Skin epidermis (tissue), 12 donors: ENCODE data around the gene TMEM129.

Source experiments
- H3K27ac ChIP-seq, 21 experiments: fragments of 200-600 bp; sonication (generic) in 11 of 21; one replicate each; pipeline ENCODE4 v1.5.0; 2020; ENCODE audit warnings: mild to moderate bottlenecking in 3 of 21, inconsistent platforms in 2 of 21, moderate library complexity in 2 of 21
- H3K4me3 ChIP-seq, 7 experiments: fragments of 200-600 bp; sonication (generic) in 2 of 7; one replicate each; pipeline ENCODE4 v1.5.0; 2020; ENCODE audit warnings: inconsistent platforms in 2 of 7, mild to moderate bottlenecking in 2 of 7, moderate library complexity in 1 of 7

The TMEM129 gene, protein sequence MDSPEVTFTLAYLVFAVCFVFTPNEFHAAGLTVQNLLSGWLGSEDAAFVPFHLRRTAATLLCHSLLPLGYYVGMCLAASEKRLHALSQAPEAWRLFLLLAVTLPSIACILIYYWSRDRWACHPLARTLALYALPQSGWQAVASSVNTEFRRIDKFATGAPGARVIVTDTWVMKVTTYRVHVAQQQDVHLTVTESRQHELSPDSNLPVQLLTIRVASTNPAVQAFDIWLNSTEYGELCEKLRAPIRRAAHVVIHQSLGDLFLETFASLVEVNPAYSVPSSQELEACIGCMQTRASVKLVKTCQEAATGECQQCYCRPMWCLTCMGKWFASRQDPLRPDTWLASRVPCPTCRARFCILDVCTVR

DNA sequence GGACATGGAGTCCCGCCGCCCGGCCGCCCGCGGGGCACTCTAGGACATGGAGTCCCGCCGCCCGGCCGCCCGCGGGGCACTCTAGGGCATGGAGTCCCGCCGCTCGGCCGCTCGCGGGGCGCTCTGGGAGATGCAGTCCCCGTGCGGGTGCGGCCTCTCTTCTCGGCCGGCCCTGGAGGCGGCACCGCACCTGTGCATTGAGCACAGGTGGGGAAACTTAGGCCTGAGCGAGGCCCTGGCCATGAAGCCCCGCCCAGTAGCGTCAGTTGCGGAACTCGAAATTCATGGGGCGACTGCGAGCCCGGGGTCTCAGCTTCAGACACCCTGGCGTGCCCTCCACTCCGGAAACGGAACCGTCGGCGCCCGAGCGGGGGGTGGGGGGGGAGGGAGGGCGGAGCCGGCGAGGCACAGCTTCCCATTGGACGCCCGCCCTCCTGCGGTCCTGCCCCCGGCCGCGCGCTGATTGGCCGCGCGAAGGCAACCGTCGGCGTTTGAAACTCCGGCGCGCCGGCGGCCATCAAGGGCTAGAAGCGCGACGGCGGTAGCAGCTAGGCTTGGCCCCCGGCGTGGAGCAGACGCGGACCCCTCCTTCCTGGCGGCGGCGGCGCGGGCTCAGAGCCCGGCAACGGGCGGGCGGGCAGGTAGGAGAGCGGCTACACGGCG lies at the start of gene TMEM129, which contains the start of gene TACC3:
TMEM129 (minus strand) TSS at position 321 of the 663 bp plus-strand sequence. CDS start 486 bp downstream, outside the sequence.
TACC3 (plus strand) TSS at position 519 of the 663 bp plus-strand sequence. CDS start 1,901 bp downstream, outside the sequence.
- peak within 1 kb of the TSS; percentile 54 to 85 (median 71) for H3K4me3 ChIP-seq
- peak within 1 kb of the TSS; percentile 80 to 97 (median 91) for H3K27ac ChIP-seq

DNA sequence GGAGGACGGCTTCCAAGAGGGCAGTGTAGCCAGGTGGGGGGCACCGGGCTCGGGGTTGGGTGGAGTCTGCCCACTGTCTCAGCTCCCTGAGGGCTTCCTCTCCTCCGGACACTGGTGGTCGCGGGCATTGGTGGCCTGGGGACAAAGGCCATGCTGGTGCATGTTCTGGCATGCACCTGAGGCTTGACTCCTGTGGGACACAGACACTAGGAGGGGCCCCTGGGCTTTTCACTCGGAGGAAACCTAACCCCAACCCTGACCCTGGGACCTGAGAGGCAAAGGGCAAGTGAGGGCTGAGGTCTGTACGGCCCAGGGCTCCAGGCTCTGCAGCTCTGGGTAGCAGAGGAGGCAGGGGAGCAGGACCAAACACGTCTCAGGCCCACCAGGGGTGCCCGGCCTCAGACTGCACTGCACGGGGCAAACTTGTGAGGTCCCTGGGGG lies 49.7 kb upstream of the TMEM129 start:
- Histone ChIP-seq H3K27ac (peak overlapping the region in 2 of 21 experiments; percentile 37 to 82), H3K4me3 (no peak overlapping the region)

DNA sequence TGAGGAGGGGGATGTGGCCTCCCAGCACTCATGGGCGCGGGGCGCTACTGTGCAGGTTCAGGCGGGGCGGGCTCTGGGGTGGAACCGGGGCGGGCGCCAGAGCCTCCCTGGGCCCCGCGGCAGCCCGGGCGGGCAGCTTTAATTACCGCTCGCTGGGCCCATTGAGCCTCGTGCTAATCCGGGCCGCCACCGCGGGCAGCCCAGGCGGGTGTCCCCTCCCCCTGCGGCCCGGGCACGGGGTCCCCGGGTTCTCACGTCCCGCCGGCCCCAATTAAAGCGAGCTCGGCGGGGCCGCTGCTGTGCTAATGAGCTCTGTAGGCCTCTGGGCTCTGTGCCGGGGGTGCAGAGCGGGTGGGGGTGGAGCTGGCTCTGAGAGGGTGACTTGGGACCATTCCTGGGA lies 49.1 kb upstream of the TMEM129 start:
- peak overlapping the region in 2 of 21 experiments; percentile 59 to 82 for H3K27ac ChIP-seq

DNA sequence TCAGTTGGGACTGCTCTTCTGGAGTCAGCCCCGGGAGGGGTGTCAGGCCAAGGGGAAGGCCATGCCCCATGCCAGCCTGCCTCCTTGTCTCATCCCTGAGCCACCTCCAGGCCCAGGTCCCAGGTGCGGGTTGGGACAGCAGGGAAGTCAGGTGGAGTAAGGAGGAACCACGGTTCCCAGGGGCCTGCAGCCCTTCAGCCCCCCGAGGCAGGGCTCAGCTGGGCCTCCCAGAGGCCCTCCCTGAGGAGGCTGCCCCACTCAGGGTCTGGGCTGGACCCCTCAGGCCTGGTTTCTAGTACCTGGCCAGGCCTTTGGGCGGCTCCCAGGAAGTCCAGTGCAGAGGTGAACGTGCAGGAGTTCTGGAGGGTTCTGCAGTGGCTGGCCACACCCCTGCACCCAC lies 48.6 kb upstream of the TMEM129 start:
- peak overlapping the region in 5 of 21 experiments; percentile 29 to 82 (median 70) for H3K27ac ChIP-seq

More for the DNA sequence above, 49.1 kb upstream of the TMEM129 start:
- H3K4me3 ChIP-seq = no peak overlapping the region

DNA sequence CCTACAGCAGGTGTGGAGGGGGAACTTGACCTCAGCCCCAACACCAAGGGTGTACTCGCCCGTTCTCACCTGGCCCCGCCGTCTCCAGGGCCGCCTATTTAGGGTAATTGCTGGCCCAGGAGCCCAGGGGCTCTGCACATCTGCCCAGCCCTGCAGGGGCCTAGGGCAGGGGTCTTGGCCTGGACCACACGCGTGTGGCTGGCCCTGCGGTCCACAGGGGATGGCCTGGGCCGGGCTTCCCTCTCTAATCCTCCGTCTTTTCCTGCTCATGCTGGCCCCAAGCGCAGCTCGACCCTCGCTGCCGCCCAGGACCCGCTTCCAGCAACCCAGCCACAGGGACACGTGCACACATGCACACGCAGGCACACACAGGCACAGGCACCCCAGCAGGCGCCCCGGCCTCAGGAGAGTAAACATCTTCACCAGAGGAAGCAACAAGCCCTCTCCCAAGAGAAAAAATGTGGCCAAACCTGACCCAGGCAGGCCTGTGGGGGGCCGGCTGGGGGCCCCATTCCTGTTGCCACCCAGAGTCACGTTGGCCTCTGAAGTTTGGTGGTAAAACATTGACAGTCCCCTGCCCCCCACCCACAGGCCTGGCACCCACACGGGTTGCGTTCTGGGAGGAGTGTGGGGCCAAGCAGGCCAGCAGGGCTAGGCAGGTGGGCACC lies 47.4 kb upstream of the TMEM129 start:
- H3K27ac ChIP-seq = peak overlapping the region in 13 of 21 experiments; percentile 3 to 82 (median 59)
- H3K4me3 ChIP-seq = peak overlapping the region in 2 of 7 experiments; percentile 34 to 47

More for the DNA sequence above, 48.6 kb upstream of the TMEM129 start:
- no peak overlapping the region for H3K4me3 ChIP-seq

DNA sequence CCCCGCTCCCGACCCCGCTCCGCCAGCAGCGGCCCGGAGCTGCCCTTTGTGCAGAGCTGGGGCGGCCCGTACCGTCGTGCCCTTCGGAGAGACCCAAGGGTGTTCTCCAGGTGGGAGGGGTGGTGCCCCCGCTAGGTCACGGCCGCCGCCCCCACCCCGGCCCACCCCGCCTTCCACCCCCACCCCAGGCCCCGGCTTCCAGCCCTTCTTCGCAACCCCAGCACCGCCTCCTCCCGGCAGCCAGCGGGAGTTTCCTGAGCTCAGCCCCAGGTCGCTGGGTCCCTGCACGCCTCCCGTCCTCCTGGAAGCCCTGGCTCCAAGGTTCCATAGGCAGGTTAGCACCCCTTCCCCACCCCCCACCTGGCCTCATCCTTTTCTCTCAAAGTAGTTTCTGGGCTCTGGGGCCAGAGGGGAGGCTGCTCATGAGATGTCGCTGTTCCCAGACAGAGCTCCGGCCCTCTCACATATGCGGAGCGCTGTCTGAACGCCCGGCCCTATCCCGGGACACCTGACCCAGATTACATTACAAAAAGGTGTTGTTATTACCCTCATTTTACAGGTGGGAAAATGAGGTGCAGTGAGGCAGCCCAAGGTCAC lies 46.7 kb upstream of the TMEM129 start:
- Histone ChIP-seq H3K27ac (peak overlapping the region in 10 of 21 experiments; percentile 23 to 82 (median 60)), H3K4me3 (peak overlapping the region; percentile 13 to 47 (median 31))

DNA sequence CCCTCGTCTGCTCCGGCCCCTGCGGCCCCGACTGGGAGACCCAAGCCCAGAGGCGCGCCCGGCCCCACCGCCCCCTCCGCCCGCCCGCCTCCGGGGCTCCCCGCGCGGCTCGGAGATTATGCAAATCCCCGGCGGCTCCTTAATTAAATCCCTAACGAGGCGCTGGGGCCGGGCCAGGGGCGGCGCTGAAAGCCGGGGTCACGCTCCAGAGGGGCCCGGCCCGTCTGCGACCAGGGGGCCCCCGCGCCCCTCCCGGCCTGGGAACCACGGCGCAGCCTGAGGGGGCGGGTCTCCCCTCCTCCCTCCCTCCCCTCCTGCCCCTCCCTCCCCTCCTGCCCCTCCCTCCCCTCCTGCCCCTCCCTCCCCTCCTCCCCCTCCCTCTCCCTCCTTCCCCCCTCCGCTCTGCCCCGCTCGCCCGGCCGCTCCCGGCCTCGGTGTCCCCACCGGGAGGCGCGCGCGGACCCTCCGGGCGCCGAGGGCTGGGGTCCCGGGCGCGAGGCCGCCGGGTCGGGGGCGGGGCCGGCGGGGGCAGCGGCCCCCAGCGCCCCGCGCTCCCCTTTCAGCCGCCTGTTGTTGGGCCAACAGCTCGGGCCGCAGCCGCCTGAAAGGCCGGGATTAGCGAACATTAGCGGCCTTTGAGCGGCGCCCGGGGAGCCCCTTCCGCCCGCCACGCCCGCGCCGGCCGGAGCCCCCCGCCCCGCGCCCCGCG lies 46.1 kb upstream of the TMEM129 start:
- peak overlapping the region; percentile 14 to 47 (median 31) for H3K4me3 ChIP-seq
- peak overlapping the region in 13 of 21 experiments; percentile 9 to 82 (median 50) for H3K27ac ChIP-seq

DNA sequence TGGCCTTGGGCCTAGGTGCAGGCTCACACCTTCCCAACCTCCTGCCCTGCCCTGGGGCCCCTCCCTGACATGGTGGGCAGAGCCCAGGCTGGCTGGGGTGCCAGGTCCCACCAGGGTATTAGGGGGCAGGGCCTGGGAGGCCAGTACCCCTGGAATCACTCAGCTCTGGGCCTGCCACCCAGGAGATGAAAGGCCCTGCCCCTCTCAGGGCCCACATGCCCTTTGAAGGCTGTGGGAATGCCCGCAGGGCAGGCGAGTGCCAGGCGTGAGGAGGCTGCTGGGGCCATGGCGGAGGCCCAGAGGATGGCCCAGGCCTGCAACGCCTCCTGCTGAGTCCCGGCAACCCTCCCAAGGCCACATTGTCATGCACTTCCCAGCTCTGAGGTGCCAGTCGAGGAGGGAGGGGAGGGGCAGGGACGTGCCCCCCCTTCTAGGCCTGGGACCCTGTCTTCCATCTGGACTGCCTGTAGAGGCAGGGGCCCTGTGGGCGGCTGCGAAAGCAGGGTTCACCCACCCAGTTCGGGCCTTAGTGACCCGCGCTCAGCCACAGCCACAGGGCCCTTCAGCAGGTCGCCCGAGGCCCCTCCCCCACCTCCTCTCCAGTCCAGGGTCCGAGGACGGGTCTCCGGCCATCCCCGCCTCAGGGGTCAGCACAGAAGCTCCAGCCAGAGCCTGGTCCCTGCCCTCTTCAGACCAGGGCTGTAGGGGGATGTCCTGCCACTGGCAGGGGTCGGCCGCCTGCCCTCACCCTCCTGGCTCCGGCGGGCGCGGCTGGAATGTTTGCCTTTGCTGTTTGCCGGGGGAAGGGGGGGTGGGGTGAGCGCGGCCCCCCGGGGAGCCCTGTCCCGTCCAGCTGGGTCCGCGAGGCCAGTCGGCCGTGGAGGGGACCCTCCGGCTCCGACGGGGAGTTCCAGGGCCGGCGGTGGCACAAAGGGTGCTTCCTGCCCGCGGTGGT lies 45.3 kb upstream of the TMEM129 start:
- Histone ChIP-seq H3K27ac (peak overlapping the region in 12 of 21 experiments; percentile 1 to 73 (median 48)), H3K4me3 (peak overlapping the region; percentile 14 to 47 (median 31))

DNA sequence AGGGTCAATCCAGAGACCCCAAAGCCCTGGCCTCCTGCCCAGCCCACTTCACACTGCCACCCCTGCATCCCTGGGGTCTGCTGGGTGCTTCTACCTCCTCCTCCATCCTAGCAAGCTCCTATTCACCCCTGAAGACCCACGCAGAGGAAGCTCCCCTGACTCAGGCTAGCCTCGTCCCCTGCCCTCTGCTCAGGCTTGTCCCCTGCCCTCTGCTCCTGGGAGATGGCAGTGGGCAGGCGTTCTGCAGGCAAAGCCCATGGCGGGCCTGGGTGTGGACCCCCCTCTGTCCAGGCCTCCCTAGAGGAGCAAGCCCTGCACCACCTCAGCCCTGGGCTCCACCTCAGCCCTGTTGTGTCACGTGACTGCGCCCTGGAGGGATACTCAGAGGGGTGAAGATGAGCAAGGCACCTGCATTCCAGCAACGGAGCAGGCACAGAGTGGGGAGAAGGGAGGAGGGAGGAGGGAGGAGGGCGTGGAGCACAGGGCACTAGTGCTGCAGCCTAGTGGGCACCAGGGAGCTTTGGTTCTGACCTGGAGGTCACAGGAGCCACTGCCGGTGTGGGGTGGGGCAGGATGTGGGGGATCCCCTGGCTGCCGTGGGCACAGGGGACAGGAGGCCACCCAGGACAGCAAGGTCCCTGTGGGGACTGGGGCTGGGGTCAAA lies 44.4 kb upstream of the TMEM129 start:
- H3K4me3 ChIP-seq = no peak overlapping the region
- H3K27ac ChIP-seq = peak overlapping the region in 2 of 21 experiments; percentile 8 to 73

DNA sequence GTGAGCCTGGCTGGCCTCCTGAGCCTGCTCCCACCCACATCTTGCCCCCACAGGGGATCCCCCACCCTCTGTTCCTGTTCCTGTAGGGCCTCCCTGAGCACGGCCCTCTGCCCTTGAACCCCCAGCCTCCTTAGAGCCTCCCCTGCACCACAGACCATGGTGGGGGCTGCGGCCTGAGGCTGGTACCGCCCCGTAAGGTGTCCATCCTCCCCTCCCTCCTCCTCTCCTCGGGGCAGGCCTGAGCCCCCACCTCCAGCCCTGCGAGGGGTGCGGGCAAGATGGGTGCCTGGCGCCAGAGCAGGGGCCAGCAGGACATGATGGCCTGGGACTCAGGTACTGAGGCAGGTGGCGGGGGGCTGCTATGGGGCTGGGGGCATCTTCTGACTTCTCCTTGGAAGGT lies 43.5 kb upstream of the TMEM129 start:
- Histone ChIP-seq H3K4me3 (no peak overlapping the region), H3K27ac (no peak overlapping the region)

DNA sequence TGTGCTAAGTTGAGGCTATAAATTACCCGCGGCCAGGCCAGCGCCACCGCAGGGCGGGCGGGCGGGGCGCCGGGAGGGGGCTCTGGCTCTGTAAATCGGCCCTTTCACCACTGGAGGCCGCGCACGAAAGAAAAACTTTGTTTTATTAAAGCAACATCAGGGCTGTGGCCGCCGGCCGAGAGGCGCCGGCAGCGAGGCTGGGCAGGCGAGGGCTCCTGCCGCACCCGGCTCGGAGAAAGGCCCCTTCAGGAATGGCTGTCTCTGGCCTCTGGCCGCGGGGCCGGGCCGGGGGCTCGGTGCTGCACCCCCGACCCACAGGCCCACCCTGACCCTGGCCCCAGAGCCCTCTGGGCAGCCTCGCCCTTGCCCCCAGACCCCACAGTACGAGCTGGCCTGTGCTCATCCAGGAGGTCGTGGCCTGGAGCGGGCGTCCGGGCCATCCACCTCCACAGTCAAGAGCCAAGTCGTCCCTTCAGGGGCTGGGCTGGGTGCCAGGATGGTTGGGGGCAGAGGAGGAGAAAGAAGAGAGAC lies 42.5 kb upstream of the TMEM129 start:
- peak overlapping the region in 4 of 21 experiments; percentile 1 to 32 (median 8) for H3K27ac ChIP-seq
- H3K4me3 ChIP-seq = no peak overlapping the region

DNA sequence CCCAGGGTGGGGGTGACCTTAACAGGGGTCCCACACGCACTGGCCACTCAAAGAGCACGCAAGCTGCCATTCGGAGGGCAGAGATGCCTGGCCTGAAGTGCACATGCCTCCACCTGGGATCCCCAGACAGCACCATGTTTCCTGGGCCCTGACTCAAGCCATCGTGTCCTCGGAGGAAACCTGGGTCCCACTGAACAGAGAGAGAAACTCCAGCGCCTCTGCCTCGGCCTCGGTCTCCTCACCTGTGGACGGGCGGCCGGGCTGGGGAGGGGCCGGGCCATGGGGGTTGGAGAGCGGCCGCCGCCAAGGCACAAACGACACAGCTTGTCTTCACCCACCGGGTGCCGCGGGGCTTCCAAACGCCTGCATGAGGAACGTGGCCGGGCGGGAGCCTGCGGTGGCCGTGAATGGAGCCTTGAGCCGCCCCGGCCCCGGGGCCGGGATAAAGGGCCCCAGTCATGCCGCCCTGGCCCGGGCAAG lies 42.0 kb upstream of the TMEM129 start:
- peak overlapping the region in 3 of 21 experiments; percentile 1 to 32 (median 6) for H3K27ac ChIP-seq
- H3K4me3 ChIP-seq = no peak overlapping the region

DNA sequence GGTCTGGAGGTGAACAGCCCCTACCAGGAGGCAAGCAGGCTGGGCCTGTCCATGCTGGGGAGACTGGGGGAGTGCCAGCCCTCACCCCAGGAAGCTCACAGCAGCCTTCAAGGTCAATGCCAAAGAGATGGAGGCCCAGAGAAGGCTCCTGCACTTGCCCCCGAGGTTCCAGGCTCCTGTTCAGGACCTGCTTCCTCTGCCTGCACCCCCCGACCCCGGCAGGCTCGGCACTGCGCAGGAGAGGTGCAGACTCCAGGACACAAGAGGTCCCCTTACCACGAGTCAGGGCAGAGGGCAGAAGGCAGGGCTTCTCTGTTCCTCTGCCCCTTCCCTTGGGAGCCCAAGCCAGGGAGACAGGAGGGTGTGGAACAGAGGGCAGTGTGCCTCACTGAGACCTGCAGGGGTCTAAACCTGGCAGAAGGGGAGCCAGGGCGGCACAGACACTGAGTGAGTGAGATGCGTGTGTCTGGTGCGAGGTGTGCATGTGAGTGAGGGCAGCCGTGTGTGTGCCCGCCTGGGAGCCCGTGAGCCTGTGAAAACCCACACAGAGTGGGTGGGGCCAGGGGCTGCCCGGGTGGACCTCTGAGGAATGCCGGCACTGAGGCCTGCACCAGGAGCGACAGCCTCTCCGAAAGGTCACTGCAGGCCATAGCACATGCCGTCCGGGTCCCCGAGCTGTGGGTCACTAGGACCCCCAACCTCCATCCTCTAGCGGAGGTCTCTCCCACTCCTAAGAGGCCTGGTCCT lies 41.3 kb upstream of the TMEM129 start:
- Histone ChIP-seq H3K27ac (no peak overlapping the region), H3K4me3 (no peak overlapping the region)

DNA sequence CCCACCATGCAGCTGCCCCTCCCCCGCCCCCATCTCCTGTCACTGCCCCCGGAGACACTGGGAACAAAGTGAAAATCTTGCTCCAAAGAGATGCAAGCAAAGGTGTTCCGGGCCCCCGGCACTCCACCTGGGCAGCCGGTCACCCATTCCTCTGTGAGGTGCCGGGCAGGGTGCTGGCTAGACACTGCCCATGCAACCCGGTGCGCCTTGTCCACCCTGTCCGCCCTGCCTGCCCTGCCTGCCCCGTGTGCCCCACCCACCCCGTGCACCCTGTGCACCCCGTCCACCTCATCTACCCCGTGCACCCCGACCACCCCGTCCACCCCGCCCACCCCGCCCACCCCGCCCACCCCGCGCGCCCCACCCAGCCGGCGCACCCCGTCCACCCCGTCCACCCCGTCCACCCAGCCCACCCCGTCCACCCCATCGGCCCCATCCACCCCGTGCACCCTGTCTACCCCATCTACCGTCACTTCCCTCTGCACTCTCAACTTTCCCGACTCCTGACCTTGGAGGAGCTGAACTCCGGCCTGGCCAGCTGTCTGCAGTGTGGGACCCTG lies 40.1 kb upstream of the TMEM129 start:
- Histone ChIP-seq H3K27ac (peak overlapping the region in 2 of 21 experiments; percentile 37 to 50), H3K4me3 (no peak overlapping the region)

DNA sequence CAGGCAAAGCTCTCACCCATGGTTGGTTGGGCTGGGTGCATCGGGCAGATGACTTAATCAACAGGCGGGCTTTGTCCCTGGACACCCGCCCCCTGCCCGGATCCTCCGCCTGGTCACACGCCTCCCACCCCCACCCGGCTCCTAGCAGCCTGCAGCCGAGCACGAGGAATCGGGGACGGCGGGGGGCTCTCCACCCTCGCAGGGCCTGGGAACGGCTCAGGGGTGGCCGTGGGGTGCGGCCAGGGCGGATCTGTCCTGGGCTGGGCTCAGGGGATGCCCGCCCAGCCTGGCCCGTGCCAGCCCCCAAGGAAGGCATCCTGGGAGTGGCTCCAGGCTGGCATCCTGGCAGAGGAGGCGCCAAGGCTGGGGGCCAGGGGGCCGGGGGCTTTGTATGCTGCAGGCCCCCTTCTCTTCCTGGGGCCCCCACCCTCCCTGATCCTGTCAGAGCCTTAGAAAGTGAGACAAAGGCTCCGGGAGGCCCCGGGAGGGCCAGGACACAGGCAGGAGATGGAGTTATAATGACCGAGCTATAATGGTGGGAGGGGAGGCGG lies 39.5 kb upstream of the TMEM129 start:
- H3K27ac ChIP-seq = peak overlapping the region in 5 of 21 experiments; percentile 42 to 80 (median 58)
- H3K4me3 ChIP-seq = no peak overlapping the region
